ENCODE measurements around the gene HDHD5.
"Not testable (repeated sequence)": the region's sequence is repeated elsewhere in the genome, so short reads cannot be mapped to it uniquely, and the experiment has no call there.

The HDHD5 gene

GRCh38 chr22:17155941-17156340, 3.1 kb downstream of the HDHD5 start:
- no peak for DNase-seq

DNA sequence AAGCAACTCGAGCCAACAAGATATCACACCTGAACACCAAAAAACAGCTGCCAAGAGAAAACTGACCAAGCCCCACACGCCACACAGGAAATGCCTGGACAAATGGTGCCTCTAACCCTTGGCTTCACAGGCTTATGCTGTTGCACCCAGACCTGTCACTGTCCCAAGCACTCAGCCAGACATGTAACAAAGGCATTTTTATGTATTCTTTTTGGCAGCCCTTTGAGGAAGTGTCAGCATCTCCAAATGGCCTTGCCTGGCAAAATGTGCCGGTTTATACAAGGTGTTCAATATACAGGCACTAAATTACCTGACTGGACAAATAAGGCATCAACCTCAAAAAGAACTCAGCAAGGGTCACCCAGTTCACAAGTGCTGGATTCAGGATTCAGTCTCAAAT, 6.1 kb downstream of the HDHD5 start:
- no peak for DNase-seq

- DNase-seq: no peak
Observed at GRCh38 chr22:17152340-17152739, 6.7 kb downstream of the HDHD5 start.

DNA sequence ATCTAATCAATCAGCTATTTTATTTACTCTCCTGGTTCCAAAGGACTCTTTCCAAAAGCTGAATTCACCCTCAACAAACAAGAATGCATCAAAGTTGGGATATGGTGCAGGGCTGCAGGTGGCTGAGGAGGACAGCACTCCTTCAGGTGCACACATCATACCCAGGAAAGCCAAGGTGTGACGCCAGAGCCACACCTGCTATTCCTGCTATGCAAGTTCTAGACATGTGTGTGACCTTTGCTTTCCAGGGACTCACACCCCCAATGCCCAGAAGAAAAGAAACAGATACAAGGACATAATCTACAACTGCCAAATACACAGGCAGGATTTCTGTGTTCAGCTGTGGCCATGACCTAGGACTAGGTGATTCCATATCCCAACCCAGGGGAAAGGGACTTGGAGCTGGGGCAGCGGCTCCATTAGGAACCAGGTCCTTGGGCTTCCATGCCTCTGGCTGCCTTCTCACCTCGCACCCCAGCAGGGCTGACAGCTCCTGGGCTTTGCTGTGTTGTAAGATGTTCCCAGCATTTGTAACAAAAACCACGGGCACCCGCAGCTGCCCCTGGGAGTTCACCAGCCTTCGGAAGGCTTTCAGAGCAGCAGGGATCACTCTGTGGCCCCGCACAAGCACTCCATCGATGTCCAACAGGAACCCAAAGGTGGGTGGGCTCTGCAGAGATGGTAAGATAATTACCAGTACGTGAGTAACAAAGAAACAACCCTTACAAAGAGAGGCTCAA, 9.8 kb downstream of the HDHD5 start:
- DNase-seq: no peak

- DNase-seq: not testable (repeated sequence)
Observed at GRCh38 chr22:17147458-17147857, 11.6 kb downstream of the HDHD5 start.

- no peak for DNase-seq
Observed at GRCh38 chr22:17145021-17145680, 13.9 kb downstream of the HDHD5 start.

GRCh38 chr22:17143826-17144225, 15.3 kb downstream of the HDHD5 start:
- no peak for DNase-seq

- no peak for DNase-seq
Observed at GRCh38 chr22:17143101-17143500, 16.0 kb downstream of the HDHD5 start.

DNA sequence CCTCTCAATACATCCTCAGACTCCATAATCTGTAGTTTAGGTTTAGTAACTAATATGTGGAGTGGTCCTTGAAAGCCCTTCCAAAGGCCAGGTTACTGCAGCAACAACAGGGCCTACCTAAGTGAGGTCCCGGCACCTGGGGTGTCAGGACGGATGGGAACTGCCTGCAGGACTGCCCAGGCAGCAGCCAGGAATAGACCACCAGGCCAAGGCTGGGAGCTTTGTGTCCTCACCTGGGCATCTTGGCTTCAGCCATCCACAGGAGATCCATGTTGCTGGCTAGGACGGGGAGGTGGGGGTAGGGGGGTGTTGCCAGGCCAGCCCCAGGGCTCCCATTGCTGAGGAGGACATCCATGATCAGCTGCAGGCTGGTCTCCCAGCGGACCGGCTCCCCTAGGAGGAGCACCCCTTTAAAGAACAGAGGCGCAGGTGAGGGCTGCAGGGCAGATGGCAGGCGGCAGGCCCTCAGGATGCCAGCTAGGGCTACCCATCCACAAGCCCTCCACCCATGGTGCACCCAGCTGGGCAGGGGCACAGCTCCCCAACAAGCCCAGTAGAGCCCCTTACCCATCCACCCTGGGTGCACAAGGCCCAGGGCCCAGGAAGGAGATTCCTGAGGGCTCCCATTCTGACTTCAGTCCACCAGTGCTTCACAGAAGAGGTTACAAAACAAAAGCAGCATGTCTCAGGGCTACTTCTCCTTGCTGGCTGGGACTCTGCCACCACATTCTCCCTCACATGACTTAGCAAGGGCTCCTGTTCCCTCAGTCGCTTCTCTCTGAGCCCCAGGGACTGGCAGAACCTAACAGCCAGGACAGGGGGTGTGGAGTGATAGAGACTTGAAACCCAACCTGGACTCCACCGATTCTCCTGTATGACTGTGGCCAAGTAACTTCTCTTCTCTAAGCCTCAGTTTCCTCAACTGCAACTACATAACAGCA, 18.0 kb downstream of the HDHD5 start:
- DNase-seq: no peak

DNA sequence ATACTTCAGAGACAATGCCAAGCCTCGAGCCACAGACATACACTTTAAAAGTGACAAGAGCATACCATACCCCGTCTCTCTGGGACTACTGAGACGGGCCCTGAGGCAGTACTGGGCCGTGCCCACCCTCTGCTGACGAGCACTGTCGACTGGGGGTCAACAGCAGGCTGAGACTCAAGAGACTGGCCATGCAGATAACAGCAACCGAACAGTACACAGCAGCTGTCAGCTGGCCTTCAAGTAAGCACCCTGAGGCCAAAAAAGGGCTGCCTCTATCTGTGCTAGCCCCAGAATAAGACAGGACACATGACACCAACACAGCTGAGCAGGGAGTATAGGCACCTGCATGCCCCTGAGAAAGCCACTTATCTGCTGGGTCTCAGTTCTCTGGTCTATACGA, 19.1 kb downstream of the HDHD5 start:
- no peak for DNase-seq

DNA sequence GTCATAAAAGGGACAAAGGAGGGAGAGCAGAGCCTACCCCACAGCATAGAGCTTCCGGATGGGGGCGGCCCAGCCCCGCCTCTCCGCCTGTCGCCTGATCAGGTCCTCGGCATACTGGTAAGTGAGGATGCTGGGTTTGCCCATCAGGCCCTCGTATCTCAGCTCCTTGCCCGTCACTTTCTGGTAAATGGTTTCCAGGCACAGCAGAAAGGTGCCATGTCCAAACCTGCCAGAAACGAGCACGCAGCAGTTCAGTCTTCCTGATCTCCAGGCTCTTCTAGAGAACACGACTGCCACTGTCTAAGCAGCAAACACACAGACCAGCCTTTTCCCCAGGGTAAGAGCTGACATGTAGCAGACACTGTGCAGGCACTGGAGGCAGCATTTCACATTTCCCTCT, 20.6 kb downstream of the HDHD5 start:
- no peak for DNase-seq

DNA sequence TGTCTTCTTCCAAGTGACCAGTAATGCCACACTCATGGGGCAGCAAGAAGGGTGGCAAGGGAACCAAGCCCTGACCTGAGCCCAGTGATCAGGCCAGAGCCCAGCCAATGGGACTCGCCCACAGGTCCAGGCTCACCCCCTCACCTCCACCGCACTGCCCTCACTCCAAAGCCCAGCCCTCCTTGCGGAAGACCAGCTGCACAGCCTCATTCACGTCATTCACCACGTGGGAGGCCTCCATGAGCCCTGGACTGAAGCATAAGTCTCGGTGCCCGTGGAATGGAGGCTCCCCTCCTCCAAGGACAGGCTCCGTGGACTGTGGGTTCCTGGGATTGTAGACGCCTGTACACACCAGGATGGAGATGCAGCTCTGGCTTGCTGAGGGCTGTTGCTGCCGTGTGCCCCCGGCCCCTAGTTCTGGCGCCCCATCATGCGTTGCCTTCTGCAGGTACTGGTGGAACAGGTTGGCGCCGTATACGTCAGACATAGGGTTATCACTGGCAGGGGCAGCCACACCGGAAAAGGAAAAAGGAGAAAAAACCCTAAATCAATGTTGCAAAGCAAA, 21.1 kb downstream of the HDHD5 start:
- DNase-seq: no peak

DNA sequence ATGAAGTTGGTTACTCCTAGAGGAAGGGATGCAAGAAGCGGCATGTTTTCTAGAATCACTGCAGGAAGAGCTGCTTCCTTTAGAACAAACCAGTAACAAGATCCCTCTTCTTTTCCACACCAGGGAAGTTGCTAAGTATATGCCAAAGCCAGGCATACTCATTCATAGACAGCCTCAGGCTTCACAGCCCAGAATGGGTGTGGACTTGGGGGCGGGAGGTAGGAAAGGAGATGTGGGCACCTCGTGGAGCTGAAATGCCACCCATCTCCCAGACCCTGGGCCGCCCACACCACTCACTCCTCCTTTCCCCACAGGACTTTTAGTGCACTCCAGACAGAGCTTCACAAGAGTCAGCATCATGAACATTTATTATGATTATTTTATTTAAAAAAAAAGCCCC, 21.9 kb downstream of the HDHD5 start:
- DNase-seq: no peak

DNA sequence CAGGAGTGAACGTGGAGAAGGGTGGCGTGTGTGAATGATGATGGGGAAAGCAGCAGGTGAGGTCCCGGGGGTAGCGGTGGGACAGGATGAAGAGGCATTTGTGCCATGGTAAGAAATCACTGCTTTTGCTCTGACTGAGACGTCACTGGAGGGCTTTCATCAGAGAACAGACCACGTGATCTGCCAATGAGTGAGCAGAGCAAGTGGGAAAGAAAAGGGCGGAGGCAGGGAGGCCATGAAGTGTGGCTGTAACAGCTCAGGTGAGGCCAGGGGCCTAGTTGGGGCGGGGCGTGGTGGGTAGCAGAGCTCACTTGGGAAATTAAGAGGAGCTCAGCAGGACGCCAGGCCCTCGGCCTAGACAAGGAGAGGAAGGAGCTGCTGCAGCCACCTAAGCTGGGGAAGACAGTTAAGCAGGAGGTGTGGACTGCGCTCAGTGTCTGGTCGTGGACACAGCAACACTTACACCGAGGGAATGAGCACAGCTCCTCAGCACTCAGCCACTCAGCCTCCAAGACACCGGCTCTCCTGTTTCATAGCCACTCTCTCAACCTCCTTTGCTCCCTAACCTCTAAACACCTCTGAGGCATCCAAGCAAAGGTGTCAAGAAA, 23.8 kb downstream of the HDHD5 start:
- DNase-seq: no peak

DNA sequence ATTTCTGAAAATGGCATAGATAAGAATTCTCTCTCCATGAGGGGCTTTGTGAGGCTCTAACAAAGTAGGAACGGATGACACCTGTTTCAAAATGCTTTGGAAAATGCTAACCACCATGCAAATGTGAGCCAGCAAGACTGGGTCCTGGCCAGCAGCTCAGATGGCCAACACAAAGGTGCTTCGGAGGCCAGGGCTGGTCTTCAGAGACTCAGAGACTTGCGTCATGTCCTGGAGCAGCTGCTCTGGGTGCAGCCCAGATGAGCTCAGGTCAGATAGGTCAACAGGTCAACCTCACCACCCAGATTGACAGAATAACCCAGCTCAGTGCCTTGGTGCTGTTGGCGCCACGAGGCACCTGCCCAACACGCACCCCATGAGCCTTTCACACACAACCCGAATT, 25.9 kb downstream of the HDHD5 start:
- no peak for DNase-seq

- DNase-seq: no peak
Observed at GRCh38 chr22:17132112-17132511, 27.0 kb downstream of the HDHD5 start.

DNA sequence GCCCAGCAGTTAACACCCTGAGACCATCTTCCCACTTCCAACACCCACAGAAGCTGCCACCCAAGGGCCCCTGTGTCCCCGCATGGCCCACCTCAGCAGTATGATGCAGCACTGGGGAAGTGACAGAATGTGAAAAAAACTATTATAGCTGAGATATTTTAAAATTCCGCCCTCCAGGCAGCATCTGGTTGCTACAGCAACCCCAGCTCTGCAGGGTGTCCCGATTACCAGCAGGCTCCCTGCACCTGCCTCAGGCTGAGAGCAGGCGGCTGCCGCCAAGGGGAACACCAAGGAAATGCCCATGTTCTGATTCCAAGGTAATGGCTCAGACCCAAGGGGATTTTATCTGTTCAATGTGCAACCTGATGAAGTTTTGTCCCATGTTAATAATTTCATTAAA, 27.4 kb downstream of the HDHD5 start:
- no peak for DNase-seq

DNA sequence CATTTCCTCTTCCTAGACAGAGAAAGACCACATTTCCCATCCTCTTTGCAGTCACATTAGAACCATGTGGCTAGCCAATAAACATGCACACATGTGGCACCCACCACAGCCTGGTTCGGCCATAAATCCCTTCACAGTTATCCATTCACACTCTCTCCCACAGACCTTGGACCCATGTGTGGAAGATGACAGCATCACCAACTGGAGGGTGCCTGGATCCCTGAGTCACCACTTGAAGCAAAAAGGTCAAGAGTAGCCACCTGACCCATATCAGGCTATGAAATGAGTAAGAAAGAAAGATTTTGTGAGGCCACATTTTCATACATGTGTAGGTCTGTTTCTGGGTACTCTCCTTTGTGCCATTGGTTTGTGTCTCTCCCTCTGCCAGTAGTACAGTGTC, 28.9 kb downstream of the HDHD5 start:
- no peak for DNase-seq

DNA sequence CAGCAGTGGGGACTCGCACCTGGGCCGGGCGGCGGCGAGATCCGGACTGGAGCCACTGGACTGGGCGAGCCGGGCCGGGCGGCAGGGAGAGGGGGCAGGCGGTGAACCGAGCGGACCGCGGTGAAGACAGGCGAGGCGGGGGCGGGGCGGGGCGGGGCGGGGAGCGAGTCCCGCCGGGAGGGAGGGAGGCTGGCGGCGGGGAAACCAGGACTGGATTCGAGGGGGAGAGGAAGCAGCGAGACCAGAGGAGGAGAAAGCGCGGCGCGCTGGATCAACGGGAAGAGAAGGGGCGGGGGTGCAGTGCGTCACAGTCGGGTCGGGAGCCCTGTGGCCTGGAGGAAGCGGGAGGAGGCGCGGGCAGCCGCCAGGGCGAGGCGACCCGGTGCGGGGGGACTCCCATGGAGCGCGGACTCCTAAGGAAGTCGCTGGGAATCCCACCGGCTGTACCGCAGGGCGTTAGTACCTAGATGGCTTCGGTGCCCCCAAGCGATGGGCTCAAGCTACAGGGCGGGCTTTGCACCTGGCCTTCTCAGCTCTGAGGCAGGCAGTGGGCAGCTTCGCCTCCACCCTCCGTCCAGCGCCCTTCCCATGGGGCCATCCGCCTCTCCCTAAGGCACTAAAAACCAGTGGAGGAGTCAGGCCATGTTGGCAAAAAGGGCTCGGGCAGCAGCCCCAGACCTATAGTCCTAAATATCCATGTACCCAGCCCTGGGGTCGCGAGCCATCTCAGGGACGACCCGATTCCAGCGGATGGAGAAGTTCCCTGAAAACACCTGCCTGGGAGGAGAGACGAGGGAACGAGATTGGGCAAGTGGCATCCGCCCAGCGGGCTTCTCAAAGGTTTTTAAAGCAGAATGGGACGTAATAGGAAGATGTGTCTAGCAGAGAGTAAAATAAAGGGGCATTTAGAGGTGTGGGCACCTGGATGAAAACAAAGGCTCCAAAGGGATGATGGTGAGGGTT, 37.6 kb downstream of the HDHD5 start, which contains the start of gene TMEM121B:
TMEM121B (minus strand) TSS at position 128 of the 963 bp plus-strand sequence. CDS start 233 bp downstream, outside the sequence.
- DNase-seq: peak; percentile 68

- DNase-seq: peak; percentile 15
Observed at GRCh38 chr22:17120711-17121232, 38.3 kb downstream of the HDHD5 start.

GRCh38 chr22:17120281-17120680, 38.8 kb downstream of the HDHD5 start:
- DNase-seq: peak; percentile 30

Data from fibroblast of skin of back (primary cell).